NCI-H128 (cell line): ENCODE results near the gene STAC2.

ENCODE experiments used
- DNase-seq: peaks from one replicate; lab custom pipeline; 2025; ENCODE audit not compliant: unreplicated experiment; lab: John Stamatoyannopoulos, UW

STAC2 gene

DNA sequence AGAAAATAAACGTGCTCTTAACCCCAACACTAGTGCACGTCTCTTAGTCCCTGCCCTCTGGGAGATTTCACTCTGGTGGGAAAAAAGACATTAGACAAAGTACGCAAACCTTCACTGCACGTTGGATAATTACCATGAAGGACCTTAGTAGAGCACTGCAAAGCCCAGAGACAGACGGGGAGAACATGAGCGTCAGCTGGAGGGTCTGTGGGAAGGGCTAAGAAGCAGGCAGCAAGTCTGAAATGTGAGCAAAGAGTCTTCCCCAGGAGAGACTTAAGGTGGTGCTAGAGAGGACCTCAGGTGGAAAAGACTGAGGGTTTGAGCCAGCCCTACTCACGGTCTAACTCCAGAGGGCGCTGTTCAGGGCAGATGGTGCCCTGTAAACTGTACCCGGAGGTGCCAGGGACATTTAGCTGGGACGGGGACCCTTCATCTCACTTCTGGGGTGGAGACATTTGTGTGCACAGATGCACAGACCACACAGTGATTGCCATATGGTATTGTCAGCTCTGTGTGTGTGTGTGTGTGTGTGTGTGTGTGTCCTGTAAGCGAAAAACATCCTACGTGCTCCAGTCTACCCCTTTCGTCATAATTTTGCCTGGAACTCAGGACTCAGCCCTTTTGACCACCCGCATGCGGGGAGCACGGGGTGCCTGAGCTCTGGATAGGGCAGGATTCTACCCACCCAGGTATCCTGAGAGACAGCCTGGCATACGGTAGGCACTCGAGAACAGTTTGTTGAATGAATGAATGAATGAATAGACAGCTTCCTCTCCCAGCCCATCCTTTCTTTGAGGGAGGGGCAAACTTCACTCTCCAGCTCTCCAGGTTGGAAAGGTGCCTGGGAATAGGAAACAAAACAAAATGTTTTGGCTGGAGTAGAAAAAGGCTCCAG is 10.1 kb upstream of the STAC2 start:
- DNase-seq: no peak

DNA sequence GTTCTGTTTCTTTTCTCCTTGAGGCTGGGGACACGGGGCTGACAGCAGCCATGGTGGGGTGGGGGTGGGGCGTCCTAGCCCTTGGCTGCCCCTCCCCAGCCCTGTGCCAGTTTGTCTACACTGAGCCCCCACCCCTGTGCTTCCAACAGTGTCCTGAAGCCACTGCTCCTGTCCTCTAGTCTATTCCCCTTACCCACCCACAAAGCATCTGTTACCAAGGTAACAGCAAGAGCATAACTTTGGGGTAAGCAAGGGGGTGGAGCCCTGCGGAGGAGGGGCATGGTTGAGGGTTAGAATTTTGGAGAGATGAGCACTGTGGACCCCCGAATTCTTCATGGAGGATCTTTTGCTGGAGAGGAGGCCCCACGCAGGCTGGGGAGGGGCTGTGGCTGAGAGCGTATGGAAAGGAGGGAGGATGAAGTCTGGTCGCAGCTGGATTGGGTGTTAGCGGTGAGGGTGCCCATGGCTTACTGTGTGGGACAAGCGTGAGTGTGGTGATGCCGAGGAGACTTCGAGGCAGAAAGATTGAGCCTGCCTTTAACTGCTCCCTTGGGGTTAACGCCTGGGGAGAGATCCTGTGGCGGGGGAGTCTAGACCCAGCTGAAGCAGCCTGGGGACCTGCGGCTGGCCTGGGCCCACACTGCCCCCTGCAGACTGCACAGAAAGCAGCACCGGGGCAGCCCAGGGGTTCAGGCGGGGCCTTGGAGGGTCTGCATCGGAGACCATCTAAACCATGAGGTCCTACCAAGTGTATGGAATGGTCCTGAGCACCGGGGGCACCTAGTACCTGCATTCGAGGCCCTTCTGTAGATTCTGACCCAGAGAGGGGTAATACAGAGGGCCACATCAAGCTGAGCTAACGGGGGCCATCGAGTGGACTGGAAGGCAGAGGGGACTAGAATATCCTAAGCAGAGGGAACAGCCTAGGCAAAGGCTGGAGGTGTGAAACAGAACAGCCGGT is 6.1 kb upstream of the STAC2 start:
- DNase-seq: no peak

DNA sequence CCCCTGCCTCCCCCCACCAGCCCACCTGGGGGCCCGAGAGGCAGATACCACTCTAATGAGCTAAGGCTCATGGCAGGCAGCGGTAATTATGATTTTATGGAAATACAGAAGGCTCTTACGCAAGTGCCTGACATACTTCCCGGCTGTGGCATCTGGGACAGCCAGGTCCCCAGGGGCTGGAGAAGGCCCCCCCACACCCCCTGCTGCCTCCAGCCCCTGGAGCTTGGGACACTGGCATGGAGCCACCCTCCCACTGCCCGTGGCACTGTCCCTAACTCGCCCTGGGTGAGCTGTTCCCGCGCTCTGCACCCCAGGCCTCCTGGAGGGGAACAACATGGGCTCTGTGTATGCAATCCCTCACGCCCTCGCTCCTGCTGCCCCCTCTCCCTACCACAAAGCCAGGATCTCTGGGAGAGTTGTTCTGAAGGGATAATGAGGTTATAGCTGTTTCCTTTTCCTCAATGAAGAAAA is 5.4 kb upstream of the STAC2 start:
- DNase-seq: no peak

DNA sequence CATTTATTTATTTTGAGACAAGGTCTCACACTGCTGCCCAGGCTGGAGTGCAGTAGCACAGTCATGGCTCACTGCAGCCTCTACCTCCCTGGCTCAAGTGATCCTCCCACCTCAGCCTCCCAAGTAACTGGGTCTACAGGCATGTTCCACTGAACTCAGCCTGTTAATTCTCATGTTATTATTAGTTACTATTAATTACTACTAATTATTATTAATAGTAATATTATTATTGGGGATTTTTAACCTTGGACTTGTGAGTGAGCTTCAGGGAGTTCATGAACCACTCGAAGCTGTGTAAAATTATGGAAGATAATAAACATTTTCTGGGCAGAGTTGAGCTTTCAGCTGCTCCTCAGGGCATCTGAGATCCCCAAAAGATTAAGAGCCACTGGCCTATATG is 4.6 kb upstream of the STAC2 start:
- no peak for DNase-seq

DNA sequence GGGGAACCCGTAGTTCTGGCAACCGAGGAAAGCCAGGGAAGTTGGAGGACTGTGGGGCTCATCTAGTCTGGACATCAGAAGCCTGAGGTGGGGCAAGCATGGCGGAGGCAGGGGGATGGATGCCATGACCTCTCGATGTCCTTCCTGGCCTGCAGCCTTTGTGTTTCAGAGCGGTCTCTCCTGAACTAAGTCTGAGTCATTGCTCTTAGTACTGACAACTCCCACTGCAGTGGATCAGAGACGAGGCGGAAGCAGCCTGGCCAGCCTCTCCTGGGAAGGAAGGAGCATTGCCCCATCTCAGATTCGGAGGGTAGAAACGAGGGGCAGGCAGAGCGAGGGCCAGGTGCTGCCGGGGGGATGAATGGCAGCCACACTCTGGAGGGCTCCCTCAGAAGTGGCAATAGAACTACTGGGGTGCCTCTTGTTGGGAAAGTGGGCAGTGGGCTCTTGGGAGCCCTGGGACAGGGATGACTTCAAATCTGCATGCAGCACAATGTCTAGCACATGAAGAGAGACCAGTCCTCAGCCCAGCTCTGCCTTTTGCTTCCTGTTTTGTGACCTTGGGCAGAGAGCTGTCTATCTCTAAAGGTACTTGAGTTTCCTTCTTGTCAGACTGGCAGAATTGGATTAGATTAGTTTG is 3.6 kb upstream of the STAC2 start:
- no peak for DNase-seq

DNA sequence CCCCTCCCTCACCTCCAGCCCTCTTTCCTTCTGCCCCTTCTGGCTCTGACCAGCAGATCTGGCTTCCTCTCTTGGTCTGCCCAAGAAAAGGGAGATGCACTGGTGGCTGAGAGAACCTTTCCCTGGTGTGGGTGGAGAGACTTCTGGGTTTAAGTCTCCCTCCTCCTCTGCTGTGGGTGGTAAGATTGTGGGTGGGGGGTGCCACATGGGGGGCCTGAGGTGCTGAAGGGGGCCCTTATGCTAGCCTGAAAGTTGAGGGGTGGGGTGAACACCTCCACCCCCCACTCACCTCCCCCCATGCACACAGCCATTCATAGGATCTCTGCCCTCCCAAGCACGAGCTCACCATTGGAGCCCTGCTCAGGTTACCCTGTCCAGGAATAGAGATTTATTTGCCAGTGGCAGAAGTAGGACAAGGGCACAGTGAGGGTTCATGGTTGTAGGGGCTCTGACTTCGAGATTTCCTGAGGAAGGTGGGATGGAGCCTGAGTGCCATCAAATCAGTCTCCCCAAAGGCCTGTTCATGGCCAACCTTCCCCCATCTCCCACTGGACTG is 1.7 kb upstream of the STAC2 start:
- no peak for DNase-seq

DNA sequence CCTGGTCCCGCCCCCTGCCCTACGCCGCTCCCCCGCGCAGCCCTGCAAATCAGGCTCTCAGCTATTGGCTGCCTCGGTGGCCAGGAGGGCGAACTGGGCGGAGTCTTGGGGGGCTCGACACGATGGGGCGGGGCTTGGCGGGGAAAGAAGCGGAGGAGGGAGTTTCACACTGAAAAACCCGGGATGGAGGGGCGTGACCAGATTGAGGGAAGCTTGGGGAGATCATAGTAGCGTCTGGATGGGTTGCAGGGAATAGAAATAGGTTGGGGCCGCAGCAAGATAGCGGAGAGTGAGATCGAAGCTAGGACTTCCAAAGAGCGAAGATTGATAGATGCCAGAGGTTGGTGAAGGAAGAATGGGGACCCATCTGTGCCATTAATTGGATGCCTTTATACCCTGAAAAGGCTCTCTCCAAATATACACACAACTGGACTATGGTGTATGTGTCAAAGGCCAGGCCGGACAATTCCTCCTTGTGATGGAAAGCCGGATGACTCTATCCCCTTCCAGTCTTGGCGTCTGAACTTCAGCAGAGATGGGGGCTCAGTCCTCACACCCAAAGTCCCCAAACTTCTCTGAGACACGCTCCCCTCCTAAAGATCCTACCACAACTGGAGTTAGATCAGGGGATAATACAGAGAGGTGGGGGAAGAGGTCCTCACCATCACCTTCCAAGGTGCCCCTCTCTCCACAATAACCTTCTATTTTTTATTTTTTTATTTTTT is 376 bp upstream of the STAC2 start:
- peak; percentile 60 for DNase-seq

DNA sequence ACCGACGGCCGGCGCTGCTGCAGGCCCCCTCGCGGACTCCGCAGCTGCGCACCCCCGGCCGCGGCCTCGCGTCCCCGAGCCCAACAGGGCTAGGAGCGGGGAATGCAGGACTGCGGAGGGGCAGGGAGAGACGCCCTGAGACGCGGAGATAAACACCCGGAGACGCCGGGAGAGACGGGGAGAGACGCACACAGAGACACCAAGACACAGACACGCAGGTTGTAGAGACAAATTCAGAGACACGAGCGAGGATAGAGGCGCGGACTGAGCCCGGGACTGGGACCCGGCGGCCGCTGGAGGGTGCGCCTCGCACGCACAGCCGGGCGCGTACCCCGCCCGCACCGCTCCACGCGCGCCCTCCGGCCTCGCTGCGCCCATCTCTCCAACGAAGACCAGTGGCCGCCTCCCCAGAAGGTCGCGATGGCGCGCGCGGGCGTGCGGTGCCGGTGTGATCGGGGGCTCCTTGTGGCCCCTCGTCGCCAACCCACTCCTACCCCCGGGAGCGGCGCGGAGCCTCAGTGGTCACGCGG is 902 bp downstream of the STAC2 start:
- DNase-seq: no peak

DNA sequence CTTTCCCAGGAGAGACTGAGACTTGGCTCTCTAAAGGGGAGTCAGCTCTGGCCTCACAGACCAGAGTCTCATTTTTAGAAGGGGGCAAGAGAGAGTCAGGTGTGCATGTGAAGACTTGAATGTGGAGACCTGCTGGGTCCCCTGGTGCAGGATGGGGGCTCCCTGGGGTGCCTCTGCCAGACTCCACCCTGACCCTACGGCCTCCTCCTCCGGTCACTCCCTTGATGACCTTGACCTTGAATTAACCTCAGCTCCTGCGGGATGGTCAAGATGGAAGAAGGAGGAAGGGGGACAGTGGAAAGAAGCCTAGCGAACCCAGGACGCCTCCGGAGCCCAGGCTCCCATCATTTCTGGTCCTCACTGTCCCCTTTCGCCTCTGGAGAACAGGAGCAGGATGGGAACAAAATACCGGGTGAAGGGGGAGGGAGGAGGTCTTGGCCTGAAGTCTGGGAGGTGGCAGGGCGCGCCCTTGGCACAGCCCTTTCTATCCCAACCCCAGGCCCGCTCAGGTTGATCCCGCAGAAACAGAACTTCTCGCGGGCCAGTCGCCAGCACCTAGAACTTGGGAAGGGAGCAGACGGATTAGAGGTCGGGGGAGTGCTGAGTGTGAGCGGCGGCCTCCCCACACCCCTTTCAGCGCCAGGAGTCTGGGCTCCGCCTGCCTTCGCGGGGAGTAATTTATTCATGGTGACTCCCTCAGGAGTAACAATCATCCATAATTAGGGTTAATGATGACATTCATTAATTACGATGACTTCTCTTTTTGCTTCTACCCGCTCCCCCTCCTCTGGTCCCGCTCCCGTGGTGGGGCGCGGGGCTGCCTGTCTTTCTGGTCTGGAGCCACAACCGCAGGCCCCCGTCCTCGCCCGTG is 1.6 kb downstream of the STAC2 start:
- no peak for DNase-seq

DNA sequence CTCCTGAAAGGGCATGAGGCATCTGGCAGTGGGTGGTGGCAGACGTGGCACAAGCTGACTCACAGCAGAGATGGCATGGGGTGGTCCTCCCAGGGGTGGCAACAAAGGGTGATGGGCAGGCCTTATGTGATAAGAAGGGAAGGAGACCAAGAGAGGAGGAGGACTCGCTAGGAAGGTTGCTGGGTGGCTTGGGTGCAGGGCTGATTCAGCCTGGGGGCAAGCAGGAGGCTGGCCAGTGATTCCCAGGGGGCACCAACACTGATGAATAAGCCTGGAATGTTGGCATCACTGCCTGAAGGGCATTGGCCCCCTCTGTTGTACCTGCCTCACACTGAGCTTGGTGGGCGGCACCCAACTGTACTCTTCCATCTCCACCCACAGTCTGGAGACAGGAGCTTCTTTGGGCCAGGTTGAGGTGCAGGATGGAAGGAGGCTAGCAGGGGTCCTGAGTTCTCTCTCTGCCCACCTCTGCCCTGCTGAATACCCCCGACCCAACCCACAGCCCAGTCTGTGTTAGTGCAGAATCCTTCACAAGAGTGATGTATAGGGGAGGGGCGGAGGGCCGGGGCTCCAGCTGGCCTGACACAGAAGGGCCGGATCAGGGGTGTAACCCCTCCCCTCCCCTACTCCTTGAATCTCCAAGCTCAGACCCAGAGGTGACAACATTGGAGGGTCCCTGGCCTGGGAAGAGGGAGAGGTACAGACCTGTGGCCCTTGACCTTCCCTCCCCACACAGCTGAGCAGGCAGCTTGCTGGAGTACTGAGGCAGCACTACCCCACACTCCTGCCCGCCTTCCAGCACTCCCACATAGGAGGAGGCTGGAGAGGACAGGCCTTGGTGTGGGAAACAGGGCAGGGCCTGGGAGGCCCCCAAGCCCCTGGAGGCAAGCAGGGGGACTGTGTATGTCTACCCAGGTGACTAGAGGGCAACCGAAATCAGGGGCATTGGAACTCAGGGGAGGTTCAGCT is 2.6 kb downstream of the STAC2 start:
- no peak for DNase-seq

DNA sequence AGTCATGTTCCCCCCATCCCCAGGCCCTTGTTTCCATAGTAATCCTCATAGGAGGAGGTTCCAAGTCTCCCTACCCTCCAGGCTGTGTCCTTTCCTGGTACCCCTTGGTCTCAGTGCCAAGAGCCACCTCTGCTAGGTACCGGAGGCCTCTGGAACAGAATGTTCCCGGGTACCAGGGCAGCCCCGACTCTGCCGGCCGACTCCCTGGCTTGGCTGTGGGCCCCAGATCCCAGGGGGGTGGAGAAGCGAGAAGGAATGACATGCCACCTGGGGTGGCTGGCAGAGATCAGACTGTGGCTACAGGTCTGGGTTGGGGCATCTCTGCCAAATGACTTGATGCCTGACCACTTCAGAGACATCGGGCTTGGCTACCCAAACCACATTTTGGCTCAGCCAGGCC is 3.6 kb downstream of the STAC2 start:
- DNase-seq: no peak

DNA sequence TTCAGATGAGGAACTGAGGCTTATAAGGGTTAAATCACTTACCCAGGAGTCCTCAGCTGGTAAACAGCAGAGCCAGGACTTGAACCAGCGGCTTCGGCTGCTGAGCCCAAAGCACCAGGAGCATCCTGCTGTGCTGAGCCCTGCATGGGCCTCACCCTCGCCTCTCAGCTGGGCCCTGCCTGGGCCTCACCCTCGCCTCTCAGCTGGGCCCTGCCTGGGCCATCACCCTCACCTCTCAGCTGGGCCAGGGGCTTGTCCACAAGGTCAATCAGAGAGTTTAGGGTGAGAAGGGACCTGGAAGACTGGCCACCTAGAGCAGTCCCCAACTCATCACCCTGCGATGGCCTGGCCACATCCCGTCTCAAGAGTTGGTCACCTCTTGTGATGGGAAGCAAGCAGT is 4.2 kb downstream of the STAC2 start:
- DNase-seq: no peak

DNA sequence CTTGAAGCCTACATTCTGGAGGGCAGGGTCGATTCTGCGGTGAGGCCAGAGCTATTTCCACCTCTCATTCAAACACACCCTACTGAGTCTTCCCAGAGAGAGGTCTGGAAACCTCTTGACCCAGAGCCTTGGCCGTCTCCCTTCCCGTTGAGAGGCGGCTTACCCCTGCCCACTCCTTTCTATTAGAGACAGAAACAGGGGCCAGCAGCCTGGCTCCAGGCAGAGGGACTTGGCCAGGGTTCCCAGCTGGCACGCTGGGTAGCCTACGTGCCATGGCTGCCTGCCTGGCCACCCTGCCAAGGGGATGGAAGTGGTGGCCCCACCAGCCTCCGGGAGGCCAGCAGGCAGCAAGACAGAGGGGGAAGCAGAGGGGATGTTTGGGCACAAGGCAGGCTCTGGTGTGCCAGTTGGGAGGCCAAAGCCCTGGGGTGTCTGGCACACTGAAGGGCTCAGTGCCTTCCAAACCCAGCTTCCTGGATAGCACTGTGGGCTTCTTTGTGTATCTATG is 6.0 kb downstream of the STAC2 start:
- no peak for DNase-seq

DNA sequence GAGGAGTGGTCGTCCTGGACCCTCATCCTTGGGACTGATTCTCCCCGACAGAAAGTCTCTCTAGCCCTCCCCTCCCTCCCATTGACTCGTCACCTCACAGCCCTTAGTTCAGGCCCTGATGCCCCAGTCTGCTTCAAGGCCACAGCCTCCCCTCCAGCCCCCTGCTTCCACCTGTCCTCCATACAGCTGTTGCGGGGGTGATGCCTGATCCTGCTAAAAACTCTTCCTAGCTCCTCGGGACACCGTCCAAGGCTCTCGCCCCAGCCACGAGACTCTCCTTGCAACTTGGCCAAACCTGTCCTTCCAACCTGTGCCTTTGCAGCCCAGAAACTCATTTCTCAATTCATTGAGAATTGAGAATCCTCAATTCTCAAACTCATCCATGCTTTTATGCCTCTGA is 6.8 kb downstream of the STAC2 start:
- no peak for DNase-seq

DNA sequence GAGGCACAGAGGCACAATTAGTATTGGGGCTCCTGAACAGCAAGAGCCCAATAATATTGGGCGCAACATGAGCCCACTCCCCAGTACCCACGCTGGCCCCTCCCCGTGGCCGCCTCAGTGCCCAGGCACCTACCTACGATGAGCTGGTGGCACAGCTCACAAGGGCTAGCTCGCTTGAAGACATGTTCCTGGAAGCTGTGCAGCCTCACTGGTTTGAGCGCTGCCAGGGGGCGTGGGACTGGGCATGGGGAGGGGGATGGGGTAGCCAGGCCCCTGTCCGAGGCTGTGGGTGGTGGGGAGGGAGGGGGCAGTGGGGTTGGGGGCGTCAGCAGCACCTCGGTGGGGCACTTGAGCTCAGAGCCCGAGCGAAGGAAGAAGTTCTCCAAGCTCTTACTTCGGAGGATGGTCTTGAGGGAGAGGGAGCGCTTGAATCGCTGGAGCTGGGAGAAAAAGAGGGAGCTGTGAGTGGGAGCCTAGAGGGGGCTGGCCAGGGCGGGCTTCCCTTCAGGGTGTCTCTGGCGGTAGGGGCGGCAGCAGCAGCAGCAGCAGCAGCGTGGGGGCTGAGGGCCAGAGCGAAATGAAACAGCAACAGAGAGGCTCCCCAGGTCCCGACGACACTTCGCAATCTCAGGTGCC is 7.9 kb downstream of the STAC2 start:
- DNase-seq: no peak

DNA sequence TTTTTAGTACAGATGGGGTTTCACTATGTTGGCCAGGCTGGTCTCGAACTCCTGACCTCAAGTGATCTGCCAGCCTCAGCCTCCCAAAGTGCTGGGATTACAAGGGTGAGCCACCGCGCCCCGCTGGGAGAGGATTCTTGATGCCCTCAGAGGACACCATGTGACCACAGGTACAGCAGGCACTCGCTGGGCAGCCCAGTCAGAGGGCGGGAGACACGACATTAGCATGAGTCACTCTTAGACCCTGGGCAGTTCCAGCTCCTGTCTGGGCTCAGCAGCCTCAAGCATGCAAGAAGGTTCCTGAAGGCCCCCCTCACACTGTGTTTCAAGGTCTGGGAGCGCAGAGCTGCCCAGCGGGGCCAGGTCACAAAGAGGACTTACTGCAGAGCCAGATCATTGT is 11.9 kb downstream of the STAC2 start:
- no peak for DNase-seq

DNA sequence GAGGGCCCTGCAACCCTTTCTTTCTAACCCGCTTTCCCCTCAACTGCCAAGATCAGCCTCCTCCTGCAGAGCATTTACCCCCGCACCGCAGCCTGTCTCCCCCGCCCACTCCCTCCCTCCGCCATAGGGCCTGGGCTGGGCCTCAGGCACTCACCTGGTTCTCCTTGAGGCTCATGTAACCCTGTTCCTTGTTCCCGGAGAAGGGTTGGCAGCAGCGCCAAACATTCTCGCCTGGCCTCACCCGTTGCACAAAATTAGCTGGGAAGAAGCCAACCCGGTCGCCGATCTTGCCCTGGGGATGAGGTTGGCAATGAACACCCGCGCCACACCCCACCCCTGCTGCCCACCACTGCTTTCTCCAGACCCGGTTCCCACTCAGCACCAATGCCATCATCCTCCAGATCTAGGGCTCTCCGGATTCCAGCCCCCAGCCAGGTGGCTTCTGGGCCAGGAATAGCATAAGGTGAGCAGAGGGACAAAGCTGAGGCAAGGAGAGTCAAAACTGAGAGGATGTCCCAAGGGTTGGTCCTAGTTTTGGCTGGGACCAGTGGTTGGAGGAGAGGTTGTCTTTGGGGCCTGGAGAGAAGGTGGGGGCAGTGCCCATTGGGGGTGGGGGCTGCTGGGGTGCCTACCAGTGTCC is 12.8 kb downstream of the STAC2 start:
- no peak for DNase-seq
